HEK293 (cell line): ENCODE data around the gene RABEP1.

Source experiments
- CTCF ChIA-PET: fragments of 350-600 bp; formaldehyde crosslinking; extraction: SDS; loops from one replicate; lab custom pipeline; 2021; ENCODE audit warnings: antibody characterized with exemption; lab: Yijun Ruan, JAX
- POLR2A ChIA-PET: fragments of 300-600 bp; formaldehyde crosslinking; extraction: SDS; loops from one replicate; lab custom pipeline; 2020; ENCODE audit warnings: antibody characterized with exemption, inconsistent platforms; lab: Yijun Ruan, JAX
- H3K27ac ChIP-seq: fragments of 200-500 bp; sonication (Bioruptor generic); 2 replicates; pipeline ENCODE4 v1.5.1; 2014; ENCODE audit warnings: low read depth, low read length, control low read depth, inconsistent platforms; ENCODE audit errors: extremely low read depth
- H3K36me3 ChIP-seq, 2 experiments: fragments of 200-500 bp in 1 of 2; sonication (Bioruptor generic) in 1 of 2; 1 replicate in 1 of 2; 2 replicates in 1 of 2; pipeline ENCODE4 v1.5.1; 2014 to 2017; ENCODE audit warnings: inconsistent platforms in 2 of 2, low read length in 2 of 2; ENCODE audit not compliant: control insufficient read depth in 2 of 2, insufficient read depth in 1 of 2
- H3K4me1 ChIP-seq: fragments of 200-500 bp; sonication (Bioruptor generic); 2 replicates; pipeline ENCODE4 v1.5.1; 2014; ENCODE audit warnings: mild to moderate bottlenecking, low read length, inconsistent platforms; ENCODE audit not compliant: control insufficient read depth, insufficient read depth
- H3K4me3 ChIP-seq: 2 replicates; pipeline ENCODE4 v1.5.1; 2011; ENCODE audit warnings: low read depth, mild to moderate bottlenecking, control low read depth, low read length, moderate library complexity
- H3K9me3 ChIP-seq: fragments of 200-500 bp; sonication (Bioruptor generic); 2 replicates; pipeline ENCODE4 v1.5.1; 2014; ENCODE audit warnings: low read depth, low read length, inconsistent platforms; ENCODE audit not compliant: control insufficient read depth, insufficient read depth
- GLIS1 ChIP-seq: fragments of 450-650 bp; formaldehyde crosslinking; IDR thresholded peaks from 2 replicates; pipeline ENCODE4 v1.5.1; 2016; ENCODE audit warnings: missing biosample characterization, missing genetic modification characterization
- KLF1 ChIP-seq: fragments of 450-650 bp; formaldehyde crosslinking; IDR thresholded peaks from 2 replicates; pipeline ENCODE4 v1.5.1; 2016; ENCODE audit warnings: missing biosample characterization, missing genetic modification characterization
- ZBTB17 ChIP-seq: fragments of 450-650 bp; formaldehyde crosslinking; IDR thresholded peaks from 2 replicates; pipeline ENCODE4 v1.5.1; 2016; ENCODE audit warnings: missing biosample characterization, missing genetic modification characterization
- ZFHX2 ChIP-seq: fragments of 450-650 bp; formaldehyde crosslinking; conservative IDR thresholded peaks from 2 replicates; pipeline ENCODE4 v1.5.1; 2016; ENCODE audit warnings: missing biosample characterization, missing genetic modification characterization
- ZFP3 ChIP-seq: fragments of 450-650 bp; formaldehyde crosslinking; IDR thresholded peaks from 2 replicates; pipeline ENCODE4 v1.5.1; 2016; ENCODE audit warnings: low read depth, missing biosample characterization, missing genetic modification characterization
- ZFP37 ChIP-seq: fragments of 450-650 bp; formaldehyde crosslinking; IDR thresholded peaks from 2 replicates; pipeline ENCODE4 v1.5.1; 2016; ENCODE audit warnings: missing biosample characterization, missing genetic modification characterization
- ZNF248 ChIP-seq: fragments of 450-650 bp; formaldehyde crosslinking; IDR thresholded peaks from 2 replicates; pipeline ENCODE4 v1.5.1; 2017; ENCODE audit warnings: missing biosample characterization, missing genetic modification characterization
- ZNF404 ChIP-seq: fragments of 450-650 bp; formaldehyde crosslinking; IDR thresholded peaks from 2 replicates; pipeline ENCODE4 v1.5.1; 2017; ENCODE audit warnings: missing biosample characterization, missing genetic modification characterization
- ZNF549 ChIP-seq: fragments of 450-650 bp; IDR thresholded peaks from 2 replicates; pipeline ENCODE4 v1.5.1; 2018; ENCODE audit warnings: missing biosample characterization, missing genetic modification characterization, mild to moderate bottlenecking, inconsistent platforms, moderate library complexity
- ZNF560 ChIP-seq: fragments of 450-650 bp; formaldehyde crosslinking; IDR thresholded peaks from 2 replicates; pipeline ENCODE4 v1.5.1; 2017; ENCODE audit warnings: missing biosample characterization, missing genetic modification characterization, borderline replicate concordance
- ZNF600 ChIP-seq: fragments of 450-650 bp; formaldehyde crosslinking; IDR thresholded peaks from 2 replicates; pipeline ENCODE4 v1.5.1; 2016; ENCODE audit warnings: missing biosample characterization, missing genetic modification characterization
- ZNF626 ChIP-seq: fragments of 450-650 bp; sonication (Bioruptor Pico); formaldehyde crosslinking; IDR thresholded peaks from 2 replicates; pipeline ENCODE4 v1.5.1; 2018; ENCODE audit warnings: missing biosample characterization, missing genetic modification characterization, inconsistent platforms
- ZNF664 ChIP-seq: fragments of 450-650 bp; formaldehyde crosslinking; IDR thresholded peaks from 2 replicates; pipeline ENCODE4 v1.5.1; 2016; ENCODE audit warnings: missing biosample characterization, missing genetic modification characterization
- ZNF776 ChIP-seq: fragments of 450-650 bp; formaldehyde crosslinking; IDR thresholded peaks from 2 replicates; pipeline ENCODE4 v1.5.0; 2017; ENCODE audit warnings: missing biosample characterization, missing genetic modification characterization, borderline replicate concordance
- ZSCAN23 ChIP-seq: fragments of 450-650 bp; formaldehyde crosslinking; IDR thresholded peaks from 2 replicates; pipeline ENCODE4 v1.5.1; 2016; ENCODE audit warnings: missing biosample characterization, missing genetic modification characterization
- TF ChIP-seq, protein P1 (sequence below): fragments of 450-650 bp; formaldehyde crosslinking; IDR thresholded peaks from 2 replicates; pipeline ENCODE4 v1.5.1; 2016; ENCODE audit warnings: missing biosample characterization, missing genetic modification characterization

The RABEP1 gene

DNA sequence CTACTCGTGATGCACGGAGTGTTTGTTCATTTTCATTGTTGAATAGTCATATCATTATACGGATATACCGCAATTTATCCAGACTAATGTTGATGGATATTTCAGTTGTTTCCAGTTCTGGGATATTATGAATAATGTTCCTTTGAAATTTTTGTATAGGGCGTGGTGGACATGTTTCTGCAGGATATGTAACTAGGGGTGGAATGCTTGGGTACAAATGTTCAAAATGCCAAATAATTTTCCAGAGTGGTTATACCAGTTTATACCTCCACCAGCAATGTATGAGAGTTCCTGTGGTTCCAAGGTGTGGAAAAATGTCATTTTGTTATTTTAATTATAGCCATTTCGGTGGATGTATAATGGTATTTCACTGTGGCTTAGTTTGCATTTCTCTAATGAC lies 83.7 kb downstream of the RABEP1 start:
- TF ChIP-seq ZNF248, result no peak
- no peak for TF ChIP-seq ZNF776 (tag by site-specific recombination)
- no peak for TF ChIP-seq ZFP3
- TF ChIP-seq ZNF560, result no peak
- no peak for TF ChIP-seq ZFP37 (tag by site-specific recombination)
- POLR2A ChIA-PET, result no interaction called here
- peaks cover 71 to 75% of the 10 kb centered on the region in 2 experiments for H3K36me3 ChIP-seq
- no peak overlapping the region for H3K4me3 ChIP-seq
- no peak overlapping the region for H3K27ac ChIP-seq
- no peaks in the 10 kb centered on the region for H3K9me3 ChIP-seq
- no peaks in the 10 kb centered on the region for H3K4me1 ChIP-seq
- CTCF ChIA-PET, result no interaction called here

GRCh38 chr17:5370411-5370810 lies 88.3 kb downstream of the RABEP1 start:
- POLR2A ChIA-PET, result no interaction called here

DNA sequence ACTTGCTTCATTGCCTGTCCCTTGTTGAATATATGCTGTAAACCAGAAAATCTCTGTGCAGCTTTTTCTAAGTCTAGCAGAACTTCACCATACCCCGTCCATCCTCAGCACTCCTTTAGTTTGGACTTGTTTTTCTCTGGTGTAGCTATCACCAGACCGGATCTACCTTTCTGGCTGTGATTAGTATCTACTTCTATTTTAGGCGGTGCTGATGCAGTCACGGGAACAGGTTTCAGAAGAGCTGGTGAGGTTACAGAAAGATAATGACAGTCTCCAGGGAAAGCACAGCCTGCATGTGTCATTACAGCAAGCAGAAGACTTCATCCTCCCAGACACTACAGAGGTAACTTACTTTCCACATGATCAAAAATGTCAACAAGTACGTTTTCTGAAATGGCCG lies 91.0 kb downstream of the RABEP1 start:
- H3K4me3 ChIP-seq, result no peak overlapping the region
- H3K36me3 ChIP-seq, result peaks cover 84 to 92% of the 10 kb centered on the region in 2 experiments
- H3K9me3 ChIP-seq, result no peaks in the 10 kb centered on the region
- CTCF ChIA-PET, result interaction anchor here (1.0 kb wide), 1 partner anchor 14 kb away, joined by 3 read pairs; no protein-coding TSS in a partner anchor
- TF ChIP-seq, protein P1, sequence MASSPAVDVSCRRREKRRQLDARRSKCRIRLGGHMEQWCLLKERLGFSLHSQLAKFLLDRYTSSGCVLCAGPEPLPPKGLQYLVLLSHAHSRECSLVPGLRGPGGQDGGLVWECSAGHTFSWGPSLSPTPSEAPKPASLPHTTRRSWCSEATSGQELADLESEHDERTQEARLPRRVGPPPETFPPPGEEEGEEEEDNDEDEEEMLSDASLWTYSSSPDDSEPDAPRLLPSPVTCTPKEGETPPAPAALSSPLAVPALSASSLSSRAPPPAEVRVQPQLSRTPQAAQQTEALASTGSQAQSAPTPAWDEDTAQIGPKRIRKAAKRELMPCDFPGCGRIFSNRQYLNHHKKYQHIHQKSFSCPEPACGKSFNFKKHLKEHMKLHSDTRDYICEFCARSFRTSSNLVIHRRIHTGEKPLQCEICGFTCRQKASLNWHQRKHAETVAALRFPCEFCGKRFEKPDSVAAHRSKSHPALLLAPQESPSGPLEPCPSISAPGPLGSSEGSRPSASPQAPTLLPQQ (tag by site-specific recombination), result no peak
- TF ChIP-seq ZBTB17 (tag by site-specific recombination), result peak; percentile 77
- H3K4me1 ChIP-seq, result no peaks in the 10 kb centered on the region; the same call in 1 of the 2 replicates
- POLR2A ChIA-PET, result no interaction called here
- H3K27ac ChIP-seq, result no peak overlapping the region

More at GRCh38 chr17:5370411-5370810, 88.3 kb downstream of the RABEP1 start:
- Histone ChIP-seq H3K27ac (no peak overlapping the region), H3K36me3 (peaks cover 80 to 88% of the 10 kb centered on the region in 2 experiments), H3K4me1 (no peaks in the 10 kb centered on the region; the same call in 1 of the 2 replicates), H3K4me3 (no peak overlapping the region), H3K9me3 (no peaks in the 10 kb centered on the region)
- CTCF ChIA-PET, result no interaction called here
- no peak for TF ChIP-seq ZNF664 (tag by site-specific recombination)
- TF ChIP-seq ZNF549, result no peak

GRCh38 chr17:5378566-5379207 lies 96.6 kb downstream of the RABEP1 start:
- ChIA-PET POLR2A (no interaction called here), CTCF (interaction anchor here (0.5 to 1.0 kb wide), 2 partner anchors 21 to 60 kb away, joined by 3 to 4 read pairs; partner anchors contain the start of gene C1QBP)
- peaks cover 87 to 96% of the 10 kb centered on the region in 2 experiments for H3K36me3 ChIP-seq
- no peaks in the 10 kb centered on the region; the same call in 1 of the 2 replicates for H3K4me1 ChIP-seq
- TF ChIP-seq ZNF626 (no peak), ZFHX2 (tag by site-specific recombination) (0 out of 2 replicates have a peak, but pooled peaks have one; percentile 15), KLF1 (tag by site-specific recombination) (no peak), GLIS1 (tag by site-specific recombination) (no peak), ZNF404 (tag by site-specific recombination) (no peak), ZSCAN23 (no peak), ZNF600 (no peak)
- H3K27ac ChIP-seq, result no peak overlapping the region
- no peaks in the 10 kb centered on the region for H3K9me3 ChIP-seq
- no peak overlapping the region for H3K4me3 ChIP-seq
